Stimulated activated CD8-positive, alpha-beta memory T cell treated with anti-CD3 and anti-CD28 coated beads, Interleukin-15, amount 100 ng/mL, for 1 hour (primary cell): ENCODE measurements around the gene ADISSP.
A peak's percentile ranks its signal among the peaks of the same experiment; 100 is the strongest.

Experiments used
- DNase-seq: peaks from one replicate; pipeline ENCODE4 v3.0.0-alpha.2; 2020; ENCODE audit warnings: low read depth

The ADISSP gene

GRCh38 chr20:3755269-3755668, 12.3 kb downstream of the ADISSP start:
- DNase-seq, result no peak

- no peak for DNase-seq
These were observed 13.3 kb downstream of the ADISSP start for GRCh38 chr20:3754276-3754630.

- DNase-seq, result no peak
These were observed 13.9 kb downstream of the ADISSP start for GRCh38 chr20:3753501-3754275.

- DNase-seq, result peak; percentile 48
These were observed 14.5 kb downstream of the ADISSP start for GRCh38 chr20:3753098-3753497.

GRCh38 chr20:3752386-3752759, 15.2 kb downstream of the ADISSP start:
- no peak for DNase-seq

GRCh38 chr20:3751675-3752385, 15.7 kb downstream of the ADISSP start:
- DNase-seq, result no peak

- DNase-seq, result no peak
These were observed 16.3 kb downstream of the ADISSP start for GRCh38 chr20:3751305-3751674.

- no peak for DNase-seq
These were observed 17.6 kb downstream of the ADISSP start for GRCh38 chr20:3749689-3750531.

GRCh38 chr20:3749087-3749688, 18.4 kb downstream of the ADISSP start:
- DNase-seq, result no peak

GRCh38 chr20:3748073-3748472, 19.5 kb downstream of the ADISSP start:
- DNase-seq, result no peak

GRCh38 chr20:3747471-3747870, 20.1 kb downstream of the ADISSP start:
- no peak for DNase-seq

- DNase-seq, result no peak
These were observed 21.8 kb downstream of the ADISSP start for GRCh38 chr20:3745686-3746173.

GRCh38 chr20:3744806-3745685, 22.5 kb downstream of the ADISSP start:
- DNase-seq, result peak; percentile 42

- no peak for DNase-seq
These were observed 23.5 kb downstream of the ADISSP start for GRCh38 chr20:3744037-3744436.

- no peak for DNase-seq
These were observed 24.3 kb downstream of the ADISSP start for GRCh38 chr20:3743251-3743650.

- DNase-seq, result no peak
These were observed 25.6 kb downstream of the ADISSP start for GRCh38 chr20:3741836-3742458.

- DNase-seq, result no peak
These were observed 26.8 kb downstream of the ADISSP start for GRCh38 chr20:3740615-3741301.

GRCh38 chr20:3739926-3740451, 27.6 kb downstream of the ADISSP start:
- no peak for DNase-seq

GRCh38 chr20:3739054-3739925, 28.3 kb downstream of the ADISSP start:
- DNase-seq, result no peak
